HepG2 (cell line): Measurements from ENCODE around the gene NCS1. TPM values are rescaled to one million over a fixed set of nuclear protein-coding genes. Genes with fewer than 3 reads are reported as not detected.

Source experiments
- ATAC-seq: fragments of 200-7000 bp; cut with Tn5 transposase; 3 replicates; pipeline ENCODE4 v1.9.1; 2020; ENCODE audit warnings: mild to moderate bottlenecking, moderate library complexity
- BruUV-seq: library from RNA; stranded (reverse); fragments of 400-500 nt; replicated peaks from 2 replicates; lab custom pipeline; 2021; lab: Mats Ljungman, UMichigan
- CTCF ChIA-PET: fragments of 300-600 bp; formaldehyde crosslinking; extraction: SDS; loops from one replicate; lab custom pipeline; 2021; ENCODE audit warnings: low total read pairs, inconsistent platforms, low intra/inter-chr PET ratio; lab: Yijun Ruan, JAX
- POLR2A ChIA-PET: fragments of 350-600 bp; sonication (Branson Sonifier 250); formaldehyde crosslinking; loops from one replicate; lab custom pipeline; 2020; ENCODE audit warnings: antibody characterized with exemption, inconsistent platforms; lab: Yijun Ruan, JAX
- DNase-seq: peaks from one replicate; pipeline ENCODE4 v3.0.0-alpha.2; 2015; ENCODE audit warnings: low spot score
- FAIRE-seq: peaks from 3 replicates; lab custom pipeline; 2011; peaks lifted over from hg19 to GRCh38; lab: Jason Lieb, UNC
- H2AFZ ChIP-seq: one replicate; pipeline ENCODE4 v1.6.1; 2011; ENCODE audit warnings: low read length, inconsistent platforms
- H3K27ac ChIP-seq: fragments of 300-600 bp; 3 replicates; pipeline ENCODE4 v1.8.0; 2011; ENCODE audit warnings: mixed run types, mild to moderate bottlenecking, mixed read lengths, low read length, inconsistent platforms; ENCODE audit not compliant: insufficient read depth; ENCODE audit errors: extremely low read length
- H3K27me3 ChIP-seq, 2 experiments: fragments of 200-600 bp in 1 of 2; 2 replicates in 1 of 2; 3 replicates in 1 of 2; pipeline versions ENCODE4 v1.6.0 to v1.8.0; 2011; ENCODE audit warnings: low read length in 2 of 2, mild to moderate bottlenecking in 2 of 2, moderate library complexity in 2 of 2, inconsistent platforms in 1 of 2; ENCODE audit not compliant: insufficient read depth in 2 of 2, control insufficient read depth in 1 of 2
- H3K36me3 ChIP-seq, 2 experiments: fragments of 200-600 bp in 1 of 2; replicated peaks in 1 of 2; 2 replicates in 1 of 2; 3 replicates in 1 of 2; pipeline versions ENCODE4 v1.5.1 to v1.8.0; 2011; ENCODE audit warnings: low read length in 2 of 2, inconsistent platforms in 1 of 2; ENCODE audit not compliant: insufficient read depth in 2 of 2, control insufficient read depth in 1 of 2
- H3K4me1 ChIP-seq: 2 replicates; pipeline ENCODE4 v1.5.1; 2012; ENCODE audit warnings: low read length, inconsistent platforms; ENCODE audit not compliant: insufficient read depth
- H3K4me2 ChIP-seq: 2 replicates; pipeline ENCODE4 v1.6.0; 2011; ENCODE audit warnings: low read depth, low read length, inconsistent platforms
- H3K4me3 ChIP-seq, 3 experiments: fragments of 200-600 bp in 1 of 3; sonication (generic), shearing (Covaris generic) in 1 of 3; replicated peaks in 1 of 3; 2 replicates each; pipeline ENCODE4 v1.5.1; 2011 to 2016; ENCODE audit warnings: low read length in 3 of 3, inconsistent platforms in 2 of 3, low read depth in 2 of 3, mild to moderate bottlenecking in 2 of 3, control low read depth in 1 of 3, mixed read lengths in 1 of 3; ENCODE audit not compliant: insufficient read depth in 1 of 3
- H3K79me2 ChIP-seq: one replicate; pipeline ENCODE4 v1.6.1; 2011; ENCODE audit warnings: low read length, inconsistent platforms; ENCODE audit not compliant: insufficient read depth
- H3K9ac ChIP-seq: 2 replicates; pipeline ENCODE4 v1.6.0; 2011; ENCODE audit warnings: mild to moderate bottlenecking, low read depth, low read length, inconsistent platforms; ENCODE audit not compliant: insufficient read depth
- H3K9me3 ChIP-seq: 2 replicates; pipeline ENCODE4 v1.5.1; 2012; ENCODE audit warnings: mild to moderate bottlenecking, low read length
- H4K20me1 ChIP-seq: 2 replicates; pipeline ENCODE4 v1.6.0; 2011; ENCODE audit warnings: inconsistent platforms, mild to moderate bottlenecking, low read length, moderate library complexity; ENCODE audit not compliant: insufficient read depth
- MTERF4 ChIP-seq: sonication (generic); formaldehyde crosslinking; IDR thresholded peaks from 2 replicates; pipeline ENCODE4 v1.8.0; 2023; ENCODE audit warnings: mild to moderate bottlenecking, missing genetic modification reagents
- RBFOX2 ChIP-seq: fragments of 200-400 bp; formaldehyde crosslinking; IDR thresholded peaks from 2 replicates; pipeline ENCODE4 v1.6.1; 2017; ENCODE audit warnings: low read depth, mild to moderate bottlenecking, low read length
- TBX2 ChIP-seq: sonication (generic); formaldehyde crosslinking; IDR thresholded peaks from 2 replicates; pipeline ENCODE4 v1.5.0; 2020; ENCODE audit warnings: missing genetic modification reagents, mild to moderate bottlenecking, borderline replicate concordance
- THAP11 ChIP-seq: IDR thresholded peaks from 2 replicates; pipeline ENCODE4 v1.6.1; 2016; ENCODE audit warnings: missing biosample characterization, missing genetic modification reagents
- ZMYM4 ChIP-seq: sonication (generic); formaldehyde crosslinking; IDR thresholded peaks from 2 replicates; pipeline ENCODE4 v1.8.1; 2023; ENCODE audit warnings: mild to moderate bottlenecking, missing genetic modification reagents
- ZNF577 ChIP-seq: sonication (generic); formaldehyde crosslinking; IDR thresholded peaks from 2 replicates; pipeline ENCODE4 v1.4.0; 2020; ENCODE audit warnings: mild to moderate bottlenecking, low read depth, missing genetic modification reagents, borderline replicate concordance
- ZNF629 ChIP-seq: sonication (generic); formaldehyde crosslinking; conservative IDR thresholded peaks from 2 replicates; pipeline ENCODE4 v1.5.0; 2020; ENCODE audit warnings: missing genetic modification reagents
- ZNF879 ChIP-seq: sonication (generic); formaldehyde crosslinking; IDR thresholded peaks from 2 replicates; pipeline ENCODE4 v1.8.1; 2023; ENCODE audit warnings: missing genetic modification reagents
- WGBS: methylation state at CpG from one replicate; pipeline ENCODE4 v1.1.6; 2017; ENCODE audit warnings: low lambda C conversion rate; 5-methylcytosine and 5-hydroxymethylcytosine counted together
- in situ Hi-C: cut with HindIII; loops from 2 replicates; pipeline ENCODE4 v1.10.0; 2017; ENCODE audit warnings: low pct_unique_long_range_greater_than_20kb; ENCODE audit not compliant: extremely low pct_ligation_motif_present
- intact Hi-C: fragments of 100-400 bp; cut with micrococcal nuclease; formaldehyde crosslinking; loops from one replicate; pipeline ENCODE4 v1.10.0; 2022; ENCODE audit not compliant: unreplicated experiment
- polyA plus RNA-seq, 8 experiments: library from polyadenylated mRNA; depleted of rRNA in 3 of 8; stranded (reverse) in 7 of 8; unstranded in 1 of 8; fragments of >200 nt; fragmentation: Illumina TruSeq in 4 of 8; extraction: Trizol in 4 of 8; gene quantifications; 2 replicates each; pipeline versions ENCODE4 v1.2.1 to v1.2.3, GENCODE V29; 2011 to 2016; ENCODE audit warnings: low read depth in 4 of 8, missing spikeins in 1 of 8, mixed read lengths in 1 of 8; ENCODE audit not compliant: insufficient read depth in 1 of 8
- total RNA-seq, 5 experiments: library from RNA; depleted of rRNA; stranded (reverse); fragments of >200 nt; fragmentation: Illumina TruSeq; extraction: Trizol; gene quantifications; 2 replicates each; pipeline ENCODE4 v1.2.3, GENCODE V29; 2016; ENCODE audit warnings: low read depth in 1 of 5
- TF ChIP-seq, protein P1 (sequence below): sonication (generic); formaldehyde crosslinking; IDR thresholded peaks from 2 replicates; pipeline ENCODE4 v1.4.0; 2020; ENCODE audit warnings: mild to moderate bottlenecking, missing genetic modification reagents

Gene NCS1
- total and polyA plus RNA-seq, 2 of the 13 experiments (the other 11 are each of a cell fraction or from before 2014, with no cell fraction given), result 4.7 to 6.1 TPM

DNA sequence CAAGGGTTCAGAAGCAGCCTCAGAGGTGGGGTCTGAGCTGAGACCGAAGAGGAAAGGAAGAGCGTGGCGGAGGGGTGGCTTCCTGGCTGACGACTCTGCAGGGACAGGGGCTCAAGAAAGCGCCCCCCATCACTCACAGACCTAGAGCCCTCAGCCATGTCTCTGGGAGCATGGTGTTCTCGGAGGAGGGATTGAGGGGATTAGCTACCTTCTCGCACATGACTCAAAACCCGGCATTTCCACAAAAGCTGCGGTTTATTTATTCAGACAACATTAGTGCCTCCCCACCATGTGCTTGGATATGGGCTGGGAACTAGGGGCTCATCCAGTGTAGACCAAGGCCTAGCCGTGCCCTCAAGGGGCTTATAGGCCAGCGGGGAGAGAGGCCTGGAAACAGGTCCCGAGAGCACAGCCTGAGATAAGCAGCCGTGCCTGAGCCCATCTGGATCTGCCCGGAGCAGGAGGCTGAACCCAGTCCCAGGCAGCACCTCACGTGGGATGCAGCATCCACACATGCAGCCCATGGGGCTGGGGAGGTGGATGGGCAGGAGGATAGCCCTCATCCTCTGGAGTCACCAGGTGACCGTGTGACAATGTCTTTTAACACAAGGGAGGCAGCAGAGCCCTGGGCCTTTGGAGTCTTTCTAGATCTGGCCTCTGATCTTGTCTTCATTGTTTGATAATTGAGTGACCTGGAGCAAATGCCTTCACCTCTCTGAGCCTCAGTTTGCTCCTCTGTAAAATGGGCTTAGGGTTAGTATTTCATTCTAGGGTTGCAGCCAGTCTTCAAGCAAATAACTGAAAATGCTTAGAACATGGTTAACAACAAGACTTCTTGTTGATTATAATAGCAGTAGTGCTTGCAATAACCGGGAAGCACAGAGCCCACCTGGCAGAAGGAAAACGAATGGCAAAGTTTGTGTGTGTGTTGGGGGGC is 92.5 kb downstream of the NCS1 start:
- TF ChIP-seq TBX2 (CRISPR knock-in tag) (no peak), ZNF629 (CRISPR knock-in tag) (peak; percentile 90)
- TF ChIP-seq, all 625 proteins: peak for 1
- Histone ChIP-seq H3K36me3 (no peaks in the 10 kb centered on the region), H3K9ac (no peak overlapping the region), H3K27ac (no peak overlapping the region), H3K4me1 (peaks cover 39% of the 10 kb centered on the region), H2AFZ (no peak overlapping the region), H3K79me2 (no peaks in the 10 kb centered on the region), H3K27me3 (peaks cover 6 to 70% of the 10 kb centered on the region in 2 experiments; a peak in 4 of 5 replicates), H4K20me1 (no peaks in the 10 kb centered on the region), H3K4me3 (no peak overlapping the region), H3K4me2 (no peak overlapping the region), H3K9me3 (no peaks in the 10 kb centered on the region)
- FAIRE-seq, result no peak
- BruUV-seq, result no TSS peak
- 16% methylated on average over 6 of the region's 18 CpGs for WGBS
- DNase-seq, result no peak
- peak; percentile 35 for ATAC-seq
- ChIA-PET POLR2A (interaction anchor here (0.6 kb wide), 1 partner anchor 466 kb away, joined by 4 read pairs; no protein-coding TSS in a partner anchor), CTCF (no interaction called here)
- intact Hi-C loops, result no loop called here
- in situ Hi-C loops, result no loop called here

DNA sequence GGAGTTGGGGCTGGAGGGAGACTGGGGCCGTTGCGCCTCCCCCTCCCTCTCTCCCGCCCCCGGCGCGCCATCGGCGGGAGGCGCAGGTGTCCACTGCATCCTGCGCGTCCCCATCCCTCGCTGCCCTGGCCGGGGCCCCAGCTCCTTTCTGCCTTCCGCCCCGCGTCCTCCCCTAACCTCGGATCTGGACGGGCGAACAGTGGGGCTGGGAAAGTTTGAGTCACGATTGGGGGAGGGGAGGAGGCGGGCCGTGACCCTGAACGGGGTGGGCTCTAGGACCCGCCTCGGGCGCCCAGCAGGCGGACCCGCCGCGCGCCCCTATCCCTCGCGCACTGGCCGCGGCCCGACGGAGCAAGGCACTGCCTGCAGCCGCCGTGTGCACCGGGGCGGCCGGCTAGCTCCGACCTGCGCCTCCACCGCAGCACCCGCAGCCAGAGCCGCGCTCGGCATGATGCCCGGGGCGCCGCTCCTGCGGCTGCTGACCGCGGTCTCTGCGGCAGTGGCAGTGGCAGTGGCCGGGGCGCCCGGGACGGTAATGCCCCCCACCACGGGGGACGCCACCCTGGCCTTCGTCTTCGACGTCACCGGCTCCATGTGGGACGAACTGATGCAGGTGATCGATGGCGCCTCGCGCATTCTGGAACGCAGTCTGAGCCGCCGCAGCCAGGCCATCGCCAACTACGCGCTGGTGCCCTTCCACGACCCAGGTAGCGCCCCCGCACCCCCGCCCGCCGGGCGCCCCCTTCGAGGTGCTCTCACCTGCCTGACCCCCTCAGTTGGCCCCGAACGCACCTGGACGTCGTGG is 93.4 kb downstream of the NCS1 start, which contains the start of gene HMCN2:
TSS of gene HMCN2 (plus strand) at position 330 of the 805 bp plus-strand sequence. CDS start at position 449, 119 bp downstream.
- FAIRE-seq (no peak), ATAC-seq (peak; percentile 72), DNase-seq (no peak)
- no TSS peak for BruUV-seq
- in situ Hi-C loops (no loop called here), intact Hi-C loops (no loop called here)
- H3K4me3 ChIP-seq, result no peak within 1 kb of the TSS; a peak in 1 of 6 replicates
- no peaks in the 10 kb centered on the region for H3K9me3 ChIP-seq
- POLR2A ChIA-PET, result interaction anchor here (0.6 kb wide), 1 partner anchor 467 kb away, joined by 4 read pairs; no protein-coding TSS in a partner anchor
- H3K4me1 ChIP-seq, result peaks cover 39% of the 10 kb centered on the region
- WGBS, result 17% methylated on average over 9 of the region's 89 CpGs
- no peaks in the 10 kb centered on the region for H3K36me3 ChIP-seq
- no peak within 1 kb of the TSS for H2AFZ ChIP-seq
- CTCF ChIA-PET, result no interaction called here
- no peaks in the 10 kb centered on the region for H4K20me1 ChIP-seq
- H3K4me2 ChIP-seq, result peak within 1 kb of the TSS; percentile 27; the same call in 1 of the 2 replicates
- H3K27me3 ChIP-seq, result peaks cover 6 to 70% of the 10 kb centered on the region in 2 experiments; a peak in 4 of 5 replicates
- no peaks in the 10 kb centered on the region for H3K79me2 ChIP-seq
- no peak within 1 kb of the TSS for H3K27ac ChIP-seq
- H3K9ac ChIP-seq, result no peak within 1 kb of the TSS
- TF ChIP-seq THAP11 (CRISPR knock-in tag), result no peak
- no peak for TF ChIP-seq ZMYM4 (CRISPR knock-in tag)
- TF ChIP-seq, protein P1, sequence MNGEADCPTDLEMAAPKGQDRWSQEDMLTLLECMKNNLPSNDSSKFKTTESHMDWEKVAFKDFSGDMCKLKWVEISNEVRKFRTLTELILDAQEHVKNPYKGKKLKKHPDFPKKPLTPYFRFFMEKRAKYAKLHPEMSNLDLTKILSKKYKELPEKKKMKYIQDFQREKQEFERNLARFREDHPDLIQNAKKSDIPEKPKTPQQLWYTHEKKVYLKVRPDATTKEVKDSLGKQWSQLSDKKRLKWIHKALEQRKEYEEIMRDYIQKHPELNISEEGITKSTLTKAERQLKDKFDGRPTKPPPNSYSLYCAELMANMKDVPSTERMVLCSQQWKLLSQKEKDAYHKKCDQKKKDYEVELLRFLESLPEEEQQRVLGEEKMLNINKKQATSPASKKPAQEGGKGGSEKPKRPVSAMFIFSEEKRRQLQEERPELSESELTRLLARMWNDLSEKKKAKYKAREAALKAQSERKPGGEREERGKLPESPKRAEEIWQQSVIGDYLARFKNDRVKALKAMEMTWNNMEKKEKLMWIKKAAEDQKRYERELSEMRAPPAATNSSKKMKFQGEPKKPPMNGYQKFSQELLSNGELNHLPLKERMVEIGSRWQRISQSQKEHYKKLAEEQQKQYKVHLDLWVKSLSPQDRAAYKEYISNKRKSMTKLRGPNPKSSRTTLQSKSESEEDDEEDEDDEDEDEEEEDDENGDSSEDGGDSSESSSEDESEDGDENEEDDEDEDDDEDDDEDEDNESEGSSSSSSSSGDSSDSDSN (CRISPR knock-in tag), result peak; percentile 26; the same call in 1 of the 2 replicates
- TF ChIP-seq ZNF577 (CRISPR knock-in tag), result no peak
- TF ChIP-seq MTERF4, result no peak
- TF ChIP-seq RBFOX2, result no peak
- TF ChIP-seq ZNF879 (CRISPR knock-in tag), result no peak
